NCI-H526 treated with DMSO at 0.1 percent for 48 hours (cell line): ENCODE results near the gene IL1RAPL1.
"Not testable (repeated sequence)": the region's sequence is repeated elsewhere in the genome, so short reads cannot be mapped to it uniquely, and the experiment has no call there.

Source experiments
- DNase-seq: peaks from one replicate; lab custom pipeline; 2025; lab: John Stamatoyannopoulos, UW

Gene IL1RAPL1

GRCh38 chrX:28787206-28787605 lies 200.0 kb downstream of the IL1RAPL1 start:
- DNase-seq, result no peak

- DNase-seq, result not testable (repeated sequence)
Observed at GRCh38 chrX:28800671-28801070, 213.4 kb downstream of the IL1RAPL1 start.

- DNase-seq, result no peak
Observed at GRCh38 chrX:28802625-28803024, 215.4 kb downstream of the IL1RAPL1 start.

- no peak for DNase-seq
Observed at GRCh38 chrX:28835991-28836390, 248.7 kb downstream of the IL1RAPL1 start.

- no peak for DNase-seq
Observed at GRCh38 chrX:28843817-28844216, 256.6 kb downstream of the IL1RAPL1 start.

- no peak for DNase-seq
Observed at GRCh38 chrX:28847423-28847822, 260.2 kb downstream of the IL1RAPL1 start.

- no peak for DNase-seq
Observed at GRCh38 chrX:28848707-28849106, 261.5 kb downstream of the IL1RAPL1 start.

- DNase-seq, result no peak
Observed at GRCh38 chrX:28850955-28851354, 263.7 kb downstream of the IL1RAPL1 start.

GRCh38 chrX:28851871-28852270 lies 264.6 kb downstream of the IL1RAPL1 start:
- no peak for DNase-seq

- no peak for DNase-seq
Observed at GRCh38 chrX:28854637-28855036, 267.4 kb downstream of the IL1RAPL1 start.

- DNase-seq, result no peak
Observed at GRCh38 chrX:28876408-28876807, 289.2 kb downstream of the IL1RAPL1 start.

GRCh38 chrX:28876901-28877300 lies 289.7 kb downstream of the IL1RAPL1 start:
- no peak for DNase-seq

- no peak for DNase-seq
Observed at GRCh38 chrX:28880136-28880535, 292.9 kb downstream of the IL1RAPL1 start.

- no peak for DNase-seq
Observed at GRCh38 chrX:28884823-28885222, 297.6 kb downstream of the IL1RAPL1 start.

- DNase-seq, result no peak
Observed at GRCh38 chrX:28888416-28888815, 301.2 kb downstream of the IL1RAPL1 start.

- DNase-seq, result no peak
Observed at GRCh38 chrX:28889591-28890090, 302.4 kb downstream of the IL1RAPL1 start.

- no peak for DNase-seq
Observed at GRCh38 chrX:28901637-28902036, 314.4 kb downstream of the IL1RAPL1 start.

GRCh38 chrX:28910487-28910886 lies 323.2 kb downstream of the IL1RAPL1 start:
- no peak for DNase-seq

- DNase-seq, result peak; percentile 21
Observed at GRCh38 chrX:28920153-28920943, 333.1 kb downstream of the IL1RAPL1 start.

GRCh38 chrX:28922106-28922505 lies 334.9 kb downstream of the IL1RAPL1 start:
- DNase-seq, result no peak

GRCh38 chrX:28946846-28947245 lies 359.6 kb downstream of the IL1RAPL1 start:
- DNase-seq, result no peak

GRCh38 chrX:28960063-28960462 lies 372.8 kb downstream of the IL1RAPL1 start:
- no peak for DNase-seq

GRCh38 chrX:28966331-28966730 lies 379.1 kb downstream of the IL1RAPL1 start:
- DNase-seq, result no peak

GRCh38 chrX:28969126-28969525 lies 381.9 kb downstream of the IL1RAPL1 start:
- DNase-seq, result no peak
